HG03280 (cell line): ENCODE measurements around the gene RC3H2.
"Not testable (repeated sequence)": the region's sequence is repeated elsewhere in the genome, so short reads cannot be mapped to it uniquely, and the experiment has no call there.

ENCODE experiments used
- ATAC-seq: cut with Tn5 transposase; IDR thresholded peaks from one replicate; pipeline ENCODE4 v1.9.1; 2021; ENCODE audit warnings: mild to moderate bottlenecking, moderate library complexity; ENCODE audit not compliant: unreplicated experiment

Gene RC3H2

GRCh38 chr9:122810306-122810946 lies 94.7 kb downstream of the RC3H2 start:
- ATAC-seq, result no peak

- not testable (repeated sequence) for ATAC-seq
These were observed 95.9 kb downstream of the RC3H2 start for GRCh38 chr9:122809261-122809660.

GRCh38 chr9:122808141-122808540 lies 97.0 kb downstream of the RC3H2 start:
- no peak for ATAC-seq

GRCh38 chr9:122807271-122807900 lies 97.8 kb downstream of the RC3H2 start:
- no peak for ATAC-seq

- ATAC-seq, result no peak
These were observed 98.5 kb downstream of the RC3H2 start for GRCh38 chr9:122806661-122807060.

GRCh38 chr9:122800066-122801060 lies 104.8 kb downstream of the RC3H2 start, which contains the start of gene OR1K1:
TSS of gene OR1K1 (plus strand) at chr9:122800123. CDS start at chr9:122800123, 0 bp downstream.
- no peak for ATAC-seq

- no peak for ATAC-seq
These were observed 107.7 kb downstream of the RC3H2 start for GRCh38 chr9:122797316-122798063.
